HL-60 (cell line): Measurements from ENCODE around the gene PLCD4.

ENCODE experiments used
- DNase-seq, 2 experiments: peaks; one replicate each; pipeline ENCODE4 v3.0.0-alpha.2; 2010 to 2020; ENCODE audit warnings: low read depth in 1 of 2, low spot score in 1 of 2
- H3K27ac ChIP-seq: fragments of 250-450 bp; sonication (Bioruptor Pico); replicated peaks from 2 replicates; pipeline ENCODE4 v1.5.1; 2020; ENCODE audit warnings: mild to moderate bottlenecking, moderate library complexity
- H3K27me3 ChIP-seq: fragments of 250-450 bp; sonication (Bioruptor Pico); 2 replicates; pipeline ENCODE4 v1.5.1; 2021; ENCODE audit warnings: mild to moderate bottlenecking, moderate library complexity; ENCODE audit not compliant: insufficient read depth, poor library complexity, severe bottlenecking
- H3K4me3 ChIP-seq: replicated peaks from 2 replicates; pipeline ENCODE4 v1.5.1; 2011; ENCODE audit warnings: mild to moderate bottlenecking, control low read depth, low read length; ENCODE audit not compliant: insufficient read depth
- CTCF ChIP-seq: IDR thresholded peaks from one replicate; pipeline ENCODE4 v1.5.1; 2011; ENCODE audit warnings: low read length, control low read depth, inconsistent platforms; ENCODE audit not compliant: insufficient read depth
- GABPA ChIP-seq: IDR thresholded peaks from 2 replicates; pipeline ENCODE4 v1.6.1; 2012; ENCODE audit warnings: low read depth
- POLR2AphosphoS5 ChIP-seq: IDR thresholded peaks from 2 replicates; pipeline ENCODE4 v1.6.1; 2012; ENCODE audit warnings: low read depth
- REST ChIP-seq: IDR thresholded peaks from 2 replicates; pipeline ENCODE4 v1.6.1; 2012; ENCODE audit warnings: low read depth; ENCODE audit not compliant: insufficient replicate concordance
- SPI1 ChIP-seq: IDR thresholded peaks from 2 replicates; pipeline ENCODE4 v1.6.1; 2012; ENCODE audit warnings: low read depth, mild to moderate bottlenecking, borderline replicate concordance

The PLCD4 gene

GRCh38 chr2:218645126-218645525 is 37.4 kb downstream of the PLCD4 start:
- TF ChIP-seq POLR2AphosphoS5 (no peak), GABPA (no peak)
- H3K27ac ChIP-seq, result no peak overlapping the region
- H3K27me3 ChIP-seq, result no peaks in the 10 kb centered on the region
- H3K4me3 ChIP-seq, result no peak overlapping the region
- DNase-seq, result no peak

GRCh38 chr2:218648088-218648786 is 40.5 kb downstream of the PLCD4 start:
- TF ChIP-seq CTCF (peak; percentile 96), REST (no peak), SPI1 (no peak)
- Histone ChIP-seq H3K27me3 (no peaks in the 10 kb centered on the region), H3K4me3 (no peak overlapping the region), H3K27ac (no peak overlapping the region)
- peak; percentile 38 to 60 for DNase-seq

GRCh38 chr2:218648787-218649100 is 41.0 kb downstream of the PLCD4 start:
- TF ChIP-seq SPI1 (no peak), REST (no peak), CTCF (no peak), GABPA (no peak), POLR2AphosphoS5 (no peak)
- H3K27me3 ChIP-seq, result no peaks in the 10 kb centered on the region
- H3K4me3 ChIP-seq, result no peak overlapping the region
- no peak for DNase-seq
- no peak overlapping the region for H3K27ac ChIP-seq

GRCh38 chr2:218655751-218656150 is 48.1 kb downstream of the PLCD4 start:
- no peak for DNase-seq
- H3K27ac ChIP-seq, result no peak overlapping the region
- no peak for TF ChIP-seq POLR2AphosphoS5
- no peak for TF ChIP-seq GABPA
- TF ChIP-seq SPI1, result no peak
- no peak for TF ChIP-seq CTCF
- no peak for TF ChIP-seq REST
- no peaks in the 10 kb centered on the region for H3K27me3 ChIP-seq
- H3K4me3 ChIP-seq, result no peak overlapping the region
